ENCODE data around the gene HDDC3.

DNA sequence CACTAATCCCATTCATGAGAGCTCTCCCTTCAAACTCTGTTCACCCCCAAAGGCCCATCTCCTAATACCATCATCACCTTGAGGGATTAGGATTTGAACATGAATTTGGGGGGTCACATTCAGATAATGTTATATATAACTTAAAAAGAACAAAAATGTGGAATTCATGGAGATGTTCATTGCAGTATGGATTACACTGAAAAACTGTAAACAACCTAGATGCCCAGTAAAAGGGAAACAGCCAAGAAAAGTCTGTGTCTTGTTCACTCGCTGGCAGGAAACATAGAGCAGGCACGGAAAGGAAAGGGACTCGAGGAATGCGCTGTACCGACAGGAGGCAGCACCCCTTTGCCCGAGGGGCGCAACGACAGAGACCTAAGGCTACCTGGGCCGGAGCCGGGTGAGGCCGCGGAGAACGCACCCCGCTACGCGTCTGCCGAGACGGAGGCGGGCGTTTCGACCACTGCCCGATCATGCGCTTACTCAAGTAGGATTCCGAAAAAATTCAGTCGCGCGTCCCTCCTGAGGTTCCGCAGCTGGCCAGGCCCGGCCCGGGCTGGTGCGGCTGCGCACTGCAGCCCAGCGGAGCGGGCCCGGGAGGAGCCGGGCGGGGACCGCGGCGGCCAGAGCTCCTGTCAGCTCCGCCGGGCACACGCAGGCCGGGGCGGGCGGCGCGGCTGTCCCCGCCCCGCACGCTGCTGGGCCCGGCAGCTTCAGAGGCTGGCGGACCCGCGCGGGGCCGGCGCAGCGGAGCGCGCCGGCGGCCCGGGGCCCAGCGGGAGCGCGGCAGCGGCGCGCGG lies 30.1 kb downstream of the HDDC3 start:
- TF ChIP-seq POLR2AphosphoS5 (IDR thresholded peaks at IDR 0.05) (peak; percentile 83 to 89 (median 86)), POLR2A (IDR thresholded peaks at IDR 0.05) (peak in 2 of 3 donors; percentile 11 to 17)
- TF ChIP-seq, protein P1, sequence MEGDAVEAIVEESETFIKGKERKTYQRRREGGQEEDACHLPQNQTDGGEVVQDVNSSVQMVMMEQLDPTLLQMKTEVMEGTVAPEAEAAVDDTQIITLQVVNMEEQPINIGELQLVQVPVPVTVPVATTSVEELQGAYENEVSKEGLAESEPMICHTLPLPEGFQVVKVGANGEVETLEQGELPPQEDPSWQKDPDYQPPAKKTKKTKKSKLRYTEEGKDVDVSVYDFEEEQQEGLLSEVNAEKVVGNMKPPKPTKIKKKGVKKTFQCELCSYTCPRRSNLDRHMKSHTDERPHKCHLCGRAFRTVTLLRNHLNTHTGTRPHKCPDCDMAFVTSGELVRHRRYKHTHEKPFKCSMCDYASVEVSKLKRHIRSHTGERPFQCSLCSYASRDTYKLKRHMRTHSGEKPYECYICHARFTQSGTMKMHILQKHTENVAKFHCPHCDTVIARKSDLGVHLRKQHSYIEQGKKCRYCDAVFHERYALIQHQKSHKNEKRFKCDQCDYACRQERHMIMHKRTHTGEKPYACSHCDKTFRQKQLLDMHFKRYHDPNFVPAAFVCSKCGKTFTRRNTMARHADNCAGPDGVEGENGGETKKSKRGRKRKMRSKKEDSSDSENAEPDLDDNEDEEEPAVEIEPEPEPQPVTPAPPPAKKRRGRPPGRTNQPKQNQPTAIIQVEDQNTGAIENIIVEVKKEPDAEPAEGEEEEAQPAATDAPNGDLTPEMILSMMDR (IDR thresholded peaks at IDR 0.05 in 8 of 11, conservative IDR thresholded peaks at IDR 0.05 in 3 of 11): peak; percentile 43 to 90 (median 83)
